ENCODE measurements around the gene TSPAN32.

TSPAN32 gene

DNA sequence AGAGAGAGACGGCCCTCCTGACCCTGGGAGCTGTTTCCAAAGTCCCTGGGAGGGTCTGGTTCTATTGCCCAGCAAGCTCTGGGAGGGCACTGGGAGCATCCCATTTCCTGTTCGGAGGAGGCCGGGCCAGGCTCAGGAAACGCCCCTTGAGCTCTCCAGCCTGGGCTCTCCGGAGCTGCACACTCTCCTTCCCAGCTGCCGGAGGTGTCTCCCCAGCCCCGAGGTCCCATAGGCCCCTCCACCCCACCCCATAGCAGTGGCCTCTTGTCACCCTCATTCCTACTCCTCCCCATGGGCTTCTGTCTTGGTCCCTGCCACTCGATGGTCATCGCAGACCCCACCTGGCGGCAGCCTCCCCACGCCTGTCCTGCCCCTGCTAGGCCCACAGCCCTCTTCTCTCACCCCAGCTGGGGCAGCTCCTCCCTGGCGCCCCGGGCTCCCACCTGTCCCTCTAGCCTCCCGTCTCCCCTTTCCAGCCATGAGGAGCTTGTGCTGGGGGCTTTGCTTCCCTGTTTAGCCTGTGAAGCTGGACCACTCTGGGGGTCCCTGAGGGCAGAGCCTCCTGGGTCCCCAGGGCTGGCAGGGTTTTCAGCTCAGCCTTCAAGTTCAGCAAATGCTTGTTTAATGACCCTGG is 2.8 kb downstream of the TSPAN32 start:
- DNase-seq, result no peak

DNA sequence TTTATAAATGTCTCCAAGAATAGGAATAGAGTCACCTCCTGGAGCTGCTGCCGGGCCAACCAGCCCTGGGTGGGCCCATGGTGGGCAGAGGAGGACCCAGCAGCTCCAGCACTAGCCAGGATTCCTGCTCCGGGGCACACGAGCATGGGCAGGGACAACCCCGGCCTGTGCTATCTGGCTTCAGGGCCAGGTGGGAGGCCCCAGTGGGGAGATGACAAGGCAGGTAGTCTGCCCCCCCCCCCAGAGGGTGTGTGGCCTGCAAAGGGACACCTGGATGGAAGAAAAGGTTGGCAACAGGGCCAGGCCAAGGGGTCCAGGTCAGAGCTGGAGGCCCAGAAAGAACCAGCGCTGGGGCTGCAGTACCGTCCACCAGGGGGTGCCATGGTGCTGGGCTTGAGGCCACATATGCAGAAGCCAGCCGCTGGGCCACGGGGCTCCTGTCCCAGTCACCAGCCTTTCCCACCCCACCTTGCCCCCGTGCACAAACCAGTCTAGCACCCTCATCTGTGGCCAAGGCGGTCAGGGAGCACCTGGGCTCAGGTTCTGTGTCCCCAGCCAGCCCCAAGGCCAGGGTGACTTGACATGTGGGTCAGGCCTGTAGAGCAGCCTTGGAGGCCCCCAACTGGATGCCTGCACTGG is 3.4 kb downstream of the TSPAN32 start:
- peak; percentile 88 for DNase-seq

- DNase-seq, result peak; percentile 88
Measured at GRCh38 chr11:2305788-2306451, 4.1 kb downstream of the TSPAN32 start.

- peak; percentile 91 for DNase-seq
Measured at GRCh38 chr11:2306452-2306823, 4.6 kb downstream of the TSPAN32 start.

DNA sequence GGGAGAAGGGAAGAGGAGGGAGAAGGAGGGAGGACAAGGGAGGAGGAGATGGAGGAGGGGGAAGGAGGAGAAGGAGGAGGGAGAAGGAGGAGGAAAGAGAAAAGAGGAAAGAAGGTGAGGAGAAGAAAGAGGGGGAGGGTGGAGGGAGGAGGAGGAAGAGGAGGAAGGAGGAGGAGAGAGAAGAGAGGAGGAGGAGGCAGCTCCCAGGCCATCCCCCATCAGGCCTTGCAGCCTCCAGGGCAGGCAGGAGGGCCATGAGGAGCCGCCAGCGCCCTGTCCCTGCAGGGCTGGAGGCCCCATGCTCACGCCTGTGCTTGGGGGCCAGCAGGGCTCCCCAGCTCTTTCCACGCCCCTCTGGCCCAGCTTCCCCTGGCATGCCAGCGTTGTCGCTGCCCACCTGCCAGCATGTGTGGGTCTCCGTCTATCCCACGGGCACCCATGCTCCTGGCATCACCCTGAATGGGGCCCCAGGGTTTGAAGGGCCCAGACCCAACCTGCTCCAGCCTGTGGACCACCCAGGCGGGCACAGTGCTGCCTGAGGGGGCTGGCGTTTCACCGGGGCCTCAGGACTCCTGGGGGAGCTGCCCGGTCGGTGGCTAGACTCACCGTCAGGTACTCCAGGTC is 5.2 kb downstream of the TSPAN32 start:
- DNase-seq, result peak; percentile 64

DNA sequence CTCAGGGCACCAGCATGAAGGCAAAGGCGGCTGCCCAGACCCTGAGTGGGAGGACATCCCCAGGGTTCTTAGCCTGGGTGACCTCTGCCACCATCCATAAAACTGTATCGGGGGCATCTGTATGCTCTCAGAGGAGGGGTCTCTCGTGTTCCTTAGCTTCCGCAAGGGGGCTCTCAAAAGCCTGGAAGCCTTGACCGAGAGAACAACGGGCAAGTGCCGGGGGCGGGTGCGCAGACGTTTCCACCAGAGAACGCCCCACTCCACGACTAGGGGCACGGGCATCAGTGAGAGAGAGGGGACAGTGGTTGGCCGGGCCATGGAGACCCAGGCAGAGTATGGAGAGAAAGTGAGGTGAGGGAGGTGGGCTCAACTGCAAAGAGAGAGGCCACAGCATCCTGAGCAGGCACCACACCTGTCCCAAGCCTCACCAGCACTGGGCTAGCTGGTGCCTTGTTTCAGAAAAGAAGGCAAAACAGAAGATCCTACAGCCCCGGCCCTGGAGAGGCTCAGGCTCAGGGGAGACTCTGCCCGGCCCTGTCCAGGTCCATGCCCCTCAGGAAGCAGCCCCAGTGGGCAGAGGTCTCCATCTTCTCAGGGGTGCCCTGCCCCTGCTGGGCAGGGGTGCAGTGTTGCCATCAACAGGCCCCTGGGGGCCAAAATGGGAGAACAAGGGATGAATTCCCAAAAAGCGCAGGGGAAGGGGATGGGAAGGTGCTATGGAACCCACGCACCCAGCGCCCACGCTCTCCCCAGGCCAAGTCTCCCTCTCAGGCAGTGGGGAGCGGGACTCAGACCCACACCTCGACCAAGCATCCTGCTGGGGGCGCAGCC is 5.9 kb downstream of the TSPAN32 start:
- DNase-seq, result no peak

- DNase-seq, result no peak
Measured at GRCh38 chr11:2308713-2309112, 6.9 kb downstream of the TSPAN32 start.

DNA sequence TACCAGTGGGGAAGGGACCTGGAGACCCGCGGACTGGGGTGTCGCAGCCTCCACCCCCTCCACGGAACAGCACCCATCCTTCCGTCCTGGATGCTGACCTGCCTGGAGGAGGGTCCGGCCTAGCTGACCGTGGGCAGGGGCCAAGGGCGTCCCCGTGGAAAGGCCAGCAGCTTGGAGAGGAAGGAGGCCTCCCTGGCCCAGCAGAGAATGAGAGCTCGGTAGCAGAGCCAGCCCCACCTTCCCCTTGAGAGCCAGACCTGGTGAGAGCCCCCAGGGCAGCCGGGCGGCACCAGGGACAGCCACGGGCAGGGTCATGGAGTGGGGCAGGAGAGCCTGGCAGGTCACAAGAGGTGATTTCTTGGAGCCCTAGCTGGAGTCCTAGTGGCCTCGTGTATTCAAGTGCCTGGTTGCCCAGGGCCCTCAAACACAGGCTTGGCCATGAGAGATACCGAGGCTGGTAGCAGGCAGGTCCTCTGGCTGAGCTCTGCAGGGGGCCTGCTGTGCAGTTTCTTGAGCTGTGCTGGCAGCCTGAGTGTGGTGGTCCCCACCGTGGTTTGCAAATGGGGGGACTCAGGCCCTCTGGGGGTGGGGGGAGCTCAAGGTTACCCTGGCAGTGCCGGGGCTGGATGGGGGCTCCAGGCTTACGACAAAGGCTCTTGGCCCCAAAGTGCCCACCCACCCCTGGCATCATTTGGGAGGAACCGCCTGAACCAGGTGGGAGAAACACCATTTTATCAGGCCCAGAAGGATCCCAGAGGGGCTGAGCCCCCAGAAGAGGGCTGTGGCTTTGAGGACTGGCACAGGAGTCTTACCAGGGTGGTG is 7.6 kb downstream of the TSPAN32 start:
- DNase-seq, result no peak

DNA sequence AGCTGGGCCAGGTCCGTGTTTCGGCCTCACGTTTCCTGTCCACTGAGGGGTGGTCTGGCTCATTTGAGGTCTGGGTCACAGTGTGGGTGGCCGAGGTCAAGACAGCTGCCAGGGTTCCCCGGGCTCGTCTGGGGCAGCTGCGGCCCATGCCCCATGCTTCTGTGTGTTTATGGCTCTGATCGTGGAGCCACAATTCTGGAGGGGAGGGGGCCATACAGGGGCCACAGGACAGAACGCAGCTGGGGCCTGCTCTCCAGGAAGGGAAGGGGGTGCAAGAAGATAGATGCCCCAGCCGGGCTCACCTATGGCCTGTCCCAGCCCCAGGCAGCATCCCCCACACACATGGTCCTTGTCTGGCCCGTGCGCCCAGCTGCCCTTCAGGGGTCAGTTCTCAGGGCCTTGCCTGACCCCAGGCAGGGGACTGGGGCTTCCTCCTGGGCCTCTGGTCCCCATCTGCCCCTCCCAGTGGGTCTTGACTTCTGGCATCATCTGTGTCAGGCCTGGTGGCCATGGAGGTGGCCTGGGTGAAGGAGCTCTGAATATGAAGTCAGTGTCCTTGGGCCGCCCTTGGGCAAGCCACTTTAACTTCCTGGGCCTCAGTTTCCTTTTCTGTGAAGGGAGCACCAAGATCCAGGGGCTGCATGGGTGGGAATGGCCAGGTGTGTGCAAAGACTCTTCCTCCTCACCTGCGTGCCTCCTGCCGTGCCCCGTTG is 8.4 kb downstream of the TSPAN32 start:
- no peak for DNase-seq

DNA sequence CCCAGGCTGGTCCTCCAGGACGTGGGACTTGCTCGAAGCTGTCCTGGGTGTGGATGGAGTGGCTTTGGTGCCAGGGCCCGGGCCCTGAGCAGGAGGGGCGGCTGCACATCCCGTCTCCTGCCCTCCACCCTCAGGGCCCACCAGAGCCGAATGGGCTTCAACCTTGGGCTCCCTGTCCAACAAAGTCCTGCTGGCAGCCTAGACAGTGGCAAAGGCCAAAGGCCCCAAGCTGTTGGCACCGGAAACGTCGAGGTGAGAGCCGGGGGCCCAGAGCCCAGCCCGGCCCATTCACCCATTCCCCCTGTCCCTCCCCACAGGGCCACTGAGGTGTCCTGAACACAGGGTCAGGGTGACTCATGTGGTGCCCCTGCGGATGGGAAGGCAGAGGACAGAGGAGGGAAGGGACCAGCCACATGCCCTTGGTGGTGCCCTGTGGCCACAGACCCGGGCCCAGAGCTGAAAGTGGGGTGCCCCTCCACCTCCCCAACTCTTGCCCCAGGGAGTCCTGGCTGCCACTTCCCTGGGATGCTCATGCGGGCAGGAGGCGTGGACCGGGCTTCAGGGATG is 9.1 kb downstream of the TSPAN32 start:
- DNase-seq, result no peak

GRCh38 chr11:2311353-2312133 is 9.7 kb downstream of the TSPAN32 start:
- no peak for DNase-seq

- DNase-seq, result no peak
Measured at GRCh38 chr11:2312232-2313042, 10.6 kb downstream of the TSPAN32 start.

DNA sequence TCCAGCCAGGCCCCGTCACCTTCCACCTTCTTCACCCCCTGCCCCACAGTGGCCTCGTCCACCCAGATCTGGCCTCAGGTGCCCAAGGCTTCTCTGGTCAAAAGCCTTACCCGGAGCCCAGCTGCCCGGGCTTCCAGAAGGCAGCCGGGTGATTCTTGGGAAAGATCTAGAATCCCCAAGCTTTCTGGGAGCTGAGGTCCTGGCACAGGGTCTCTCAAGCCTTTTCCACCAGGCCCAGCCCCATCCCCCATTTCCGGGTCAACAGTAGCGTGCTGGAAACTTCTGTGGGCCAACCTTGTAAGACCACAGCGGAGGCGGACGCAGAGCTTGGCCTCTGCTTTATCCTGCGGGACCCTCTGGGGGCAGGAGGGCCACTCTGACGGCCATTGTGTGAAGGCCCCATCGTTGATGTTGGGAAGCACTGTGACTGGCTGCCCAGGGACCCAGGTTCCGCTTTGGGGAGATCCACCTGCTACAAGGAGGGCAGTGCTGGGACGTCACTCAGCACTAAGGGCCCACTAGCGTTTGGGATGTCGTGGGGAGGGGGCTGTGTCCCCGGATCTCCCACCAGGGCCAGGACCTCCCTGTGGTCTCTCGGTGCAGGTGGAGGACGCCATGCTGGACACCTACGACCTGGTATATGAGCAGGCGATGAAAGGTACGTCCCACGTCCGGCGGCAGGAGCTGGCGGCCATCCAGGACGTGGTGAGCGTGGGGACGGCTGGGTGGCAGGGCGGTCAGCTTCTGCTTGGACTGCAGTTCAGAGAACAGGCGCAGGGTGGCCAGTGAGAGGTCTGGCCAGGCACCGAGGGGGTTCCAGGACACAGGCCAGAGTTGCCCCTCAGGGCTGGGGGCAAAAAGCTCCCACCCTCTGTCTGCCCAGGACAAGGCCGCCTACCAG is 11.5 kb downstream of the TSPAN32 start:
- no peak for DNase-seq

GRCh38 chr11:2314136-2314524 is 12.3 kb downstream of the TSPAN32 start:
- DNase-seq, result no peak

DNA sequence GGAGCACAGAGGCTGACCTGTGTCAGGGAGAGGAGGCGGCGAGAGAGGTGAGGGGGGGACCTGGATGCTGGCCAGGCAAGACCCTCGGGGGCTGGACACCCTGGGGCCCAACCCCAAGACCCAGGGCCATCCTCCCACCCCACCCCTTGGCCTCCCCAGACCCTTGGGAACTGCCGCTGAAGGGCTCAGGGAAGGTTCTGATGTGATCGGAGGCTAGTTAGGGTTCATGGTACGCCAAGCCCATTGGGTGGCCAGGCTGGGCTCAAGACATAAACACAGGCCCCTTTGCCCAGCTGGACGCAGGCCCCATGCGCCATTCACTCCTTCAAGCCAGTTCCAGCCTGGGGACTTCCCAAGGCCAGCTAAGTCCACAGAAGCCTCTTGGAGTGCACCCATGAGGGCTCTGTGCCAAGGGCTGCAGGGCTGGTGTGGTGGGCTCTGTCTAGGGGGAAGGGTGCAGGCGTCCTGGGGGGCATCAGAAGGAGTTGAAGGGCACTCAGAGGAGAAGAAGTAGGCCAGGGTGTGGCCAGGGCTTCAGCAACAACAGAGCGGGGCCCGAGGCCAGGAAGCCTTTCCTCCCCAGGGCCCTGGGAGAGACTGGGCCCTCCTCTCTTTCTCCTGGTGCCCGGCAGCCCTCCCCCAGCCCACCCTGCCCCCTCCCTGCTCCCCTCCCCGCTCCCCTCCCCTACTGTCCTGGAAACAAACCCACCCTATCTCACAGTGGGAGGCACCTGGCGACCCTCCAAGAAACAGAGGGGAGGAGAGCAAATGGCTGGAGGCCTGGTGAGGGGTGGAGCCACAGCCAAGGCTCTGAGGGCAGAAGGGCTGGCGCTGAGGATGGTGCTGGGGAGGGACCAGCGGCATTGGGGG is 12.9 kb downstream of the TSPAN32 start:
- DNase-seq, result peak; percentile 89

- no peak for DNase-seq
Measured at GRCh38 chr11:2315395-2316168, 13.8 kb downstream of the TSPAN32 start.

Data from eye (tissue), 1 donor.